NCI-H2227 (cell line): ENCODE results near the gene PNPLA3.

Experiments used
- DNase-seq: peaks from one replicate; lab custom pipeline; 2025; ENCODE audit not compliant: unreplicated experiment; lab: John Stamatoyannopoulos, UW

Gene PNPLA3

GRCh38 chr22:43956805-43957463 is 33.3 kb downstream of the PNPLA3 start:
- no peak for DNase-seq

DNA sequence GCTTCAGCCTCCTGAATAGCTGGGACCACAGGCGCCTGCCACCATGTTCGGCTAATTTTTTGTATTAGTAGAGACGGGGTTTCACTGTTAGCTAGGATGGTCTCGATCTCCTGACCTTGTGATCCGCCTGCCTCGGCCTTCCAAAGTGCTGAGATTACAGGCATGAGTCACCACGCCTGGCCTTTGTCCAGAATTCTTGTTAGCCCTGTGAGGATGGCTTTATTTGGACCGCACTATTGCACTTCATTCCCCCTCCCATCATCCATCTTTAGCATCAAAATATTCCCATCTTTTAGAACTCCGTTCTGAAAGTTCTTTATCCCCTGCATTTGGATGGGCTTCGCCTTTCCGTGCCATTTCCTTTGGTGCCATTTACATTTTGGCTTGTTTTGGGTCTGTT is 34.3 kb downstream of the PNPLA3 start:
- DNase-seq, result no peak

- DNase-seq, result no peak
Observed at GRCh38 chr22:43964314-43964857, 40.8 kb downstream of the PNPLA3 start.

DNA sequence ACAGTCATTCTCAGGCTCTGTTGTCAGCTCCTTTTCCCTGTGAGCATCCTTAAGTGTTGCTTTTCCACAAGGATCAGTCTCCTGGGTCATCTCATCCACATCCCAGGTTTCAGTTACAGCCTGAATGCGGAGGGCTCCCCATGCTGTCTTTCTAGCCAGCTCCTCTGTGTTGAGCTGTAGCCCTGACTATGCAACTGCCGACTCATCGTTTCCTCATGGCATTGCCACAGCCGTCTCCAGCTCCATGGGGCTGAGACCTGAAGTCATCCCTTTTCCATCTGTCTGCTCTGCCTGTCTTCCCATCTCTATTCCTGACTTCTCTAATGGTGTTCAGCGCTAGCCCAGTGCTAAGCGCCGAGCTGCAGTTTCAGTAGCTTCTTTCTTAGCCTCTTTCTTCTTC is 43.5 kb downstream of the PNPLA3 start:
- no peak for DNase-seq

DNA sequence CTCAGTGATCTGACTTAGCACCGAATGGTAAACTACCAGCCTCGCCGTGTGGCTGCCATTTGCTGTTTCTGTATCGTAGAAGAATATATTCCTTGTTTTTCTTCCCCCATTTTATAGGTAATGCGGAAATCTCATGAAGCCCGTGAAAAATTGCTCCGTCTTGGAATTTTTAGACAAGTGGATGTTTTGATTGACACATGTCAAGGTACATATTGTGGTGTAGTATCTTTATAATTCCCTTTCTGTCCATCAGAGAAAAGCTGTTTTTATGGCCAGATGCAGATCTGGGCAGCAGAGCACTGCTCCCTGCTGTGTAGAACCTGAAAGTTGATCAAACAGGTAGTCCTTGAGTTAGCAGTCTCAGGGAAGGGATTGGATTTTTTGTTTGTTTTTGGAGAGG is 45.0 kb downstream of the PNPLA3 start:
- DNase-seq, result no peak

- DNase-seq, result no peak
Observed at GRCh38 chr22:43969021-43969878, 45.6 kb downstream of the PNPLA3 start.

GRCh38 chr22:43969989-43970755 is 46.6 kb downstream of the PNPLA3 start:
- DNase-seq, result no peak

DNA sequence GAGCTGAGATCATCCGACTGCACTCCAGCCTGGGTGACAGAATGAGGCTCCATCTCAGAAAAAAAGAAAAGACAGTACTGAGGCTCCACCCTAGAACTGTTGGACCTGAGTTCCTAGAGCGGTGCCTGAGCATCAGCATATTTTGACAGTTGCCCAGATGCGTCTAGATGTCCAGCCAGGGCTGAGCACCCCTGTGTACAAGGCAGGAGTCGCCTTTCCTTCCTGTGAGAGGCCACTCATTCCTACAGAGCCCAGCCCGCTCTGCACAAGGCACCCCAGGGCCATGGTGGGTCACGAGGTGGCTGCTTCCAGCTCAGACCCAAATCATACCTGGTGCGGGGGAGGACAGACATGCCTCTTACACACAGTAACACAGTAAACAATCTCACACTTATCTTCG is 47.5 kb downstream of the PNPLA3 start:
- no peak for DNase-seq

DNA sequence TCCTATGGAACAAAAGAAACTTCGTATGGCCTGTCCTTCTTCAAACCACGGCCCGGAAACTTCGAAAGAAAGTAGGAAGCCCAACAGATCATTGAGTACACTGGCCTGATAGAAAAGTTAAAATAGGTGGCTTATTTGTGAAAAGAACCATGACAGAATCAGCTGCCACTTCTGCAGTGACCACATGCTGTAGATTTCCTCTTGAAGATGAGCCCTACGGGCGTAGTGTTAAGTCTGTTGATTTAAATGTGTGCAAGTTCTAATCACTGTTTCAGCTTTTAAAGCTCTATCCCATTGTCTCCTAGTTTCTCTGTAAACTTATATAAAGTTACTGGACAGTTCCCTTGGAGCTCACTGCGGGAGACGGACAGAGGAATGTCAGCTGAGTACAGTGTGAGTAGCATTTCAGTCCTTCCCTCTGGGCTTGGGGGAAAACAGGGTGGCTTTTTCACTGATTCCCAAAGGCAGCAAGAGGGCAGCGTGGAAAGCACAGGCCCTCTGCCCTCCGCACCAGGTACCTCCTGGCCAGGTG is 49.4 kb downstream of the PNPLA3 start:
- no peak for DNase-seq

DNA sequence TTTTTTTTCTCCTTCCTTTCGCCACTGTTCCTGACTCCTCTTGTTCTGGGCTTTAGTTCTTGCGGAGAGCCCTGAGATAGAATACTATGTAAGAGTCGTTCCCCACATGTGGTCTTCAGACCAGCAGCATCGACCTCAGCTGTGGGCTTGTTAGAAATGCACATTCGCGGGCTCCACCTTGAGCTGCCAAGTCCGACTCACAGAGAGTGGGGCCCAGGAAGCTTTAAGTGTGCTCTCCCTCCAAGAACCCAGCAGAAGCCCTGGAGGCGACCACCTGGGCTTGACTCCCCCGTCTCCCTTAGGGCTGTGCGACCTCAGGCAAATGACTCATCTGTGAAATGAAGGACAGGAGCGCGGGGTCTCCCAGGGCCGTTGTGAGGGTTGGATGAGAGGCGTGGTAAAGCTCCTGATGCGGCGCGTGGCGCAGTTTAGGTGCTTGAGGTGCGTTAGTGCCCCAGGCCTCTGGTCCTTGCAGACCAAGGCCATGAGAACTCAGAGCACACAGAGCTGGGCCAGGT is 50.5 kb downstream of the PNPLA3 start:
- no peak for DNase-seq

DNA sequence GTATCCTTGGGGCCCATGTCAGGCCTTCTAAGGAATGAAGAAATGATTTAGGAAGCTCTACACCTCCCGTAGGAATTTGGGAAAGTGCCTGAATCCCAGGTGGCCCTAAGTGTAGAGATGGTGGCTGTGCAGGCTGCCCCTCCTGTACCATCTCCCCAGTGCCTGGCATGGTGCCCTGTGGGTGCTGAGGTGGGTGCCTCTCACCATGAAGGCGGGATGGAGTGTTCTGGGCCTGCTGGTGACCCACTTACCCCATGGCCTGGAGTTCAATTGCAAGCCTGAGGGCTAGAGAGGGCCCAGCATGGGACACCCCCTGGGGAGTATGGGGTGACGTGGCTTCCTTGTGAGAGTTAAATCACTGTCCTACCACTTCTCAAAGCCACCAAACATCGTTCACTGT is 51.4 kb downstream of the PNPLA3 start:
- DNase-seq, result no peak

GRCh38 chr22:43976861-43977795 is 53.5 kb downstream of the PNPLA3 start:
- no peak for DNase-seq

DNA sequence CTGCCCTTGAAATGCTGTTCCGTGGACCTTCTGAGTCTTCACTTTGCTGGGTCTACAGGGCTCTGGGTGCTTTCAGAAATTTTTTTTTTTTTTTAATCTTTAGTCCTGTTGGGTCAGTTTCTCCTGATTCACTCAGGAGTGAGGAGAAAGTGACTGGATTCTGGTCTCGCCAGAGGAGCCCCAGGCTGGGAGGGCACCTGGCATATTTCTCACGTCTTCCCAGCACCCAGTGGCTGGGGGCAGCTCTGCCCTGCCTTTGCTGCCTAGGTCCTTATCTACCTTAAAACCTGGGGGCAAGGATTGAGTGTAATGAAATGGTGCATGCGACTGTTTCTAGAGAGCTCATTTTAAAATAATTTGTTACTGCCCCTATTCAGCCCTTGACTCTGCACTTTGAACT is 55.0 kb downstream of the PNPLA3 start:
- DNase-seq, result no peak

DNA sequence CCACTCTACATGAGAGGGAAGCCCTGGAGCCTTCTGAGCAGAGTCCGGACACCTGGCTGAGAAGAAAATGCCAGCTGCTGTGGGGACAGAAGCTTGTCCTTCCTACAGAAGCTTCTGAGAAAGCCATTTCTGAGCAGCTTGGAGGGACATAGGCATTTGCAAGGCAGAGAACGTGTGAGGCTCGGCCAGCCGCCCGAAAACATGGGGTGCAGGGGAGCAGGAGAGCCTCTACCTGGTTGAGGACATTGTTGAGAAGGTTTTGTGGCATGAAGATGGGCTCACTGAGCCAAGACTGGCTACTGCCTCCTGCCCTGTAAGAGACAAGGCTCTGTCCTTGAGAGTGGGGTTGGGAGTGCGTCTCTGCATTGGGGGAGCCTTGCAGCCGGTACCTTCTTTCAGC is 57.0 kb downstream of the PNPLA3 start:
- DNase-seq, result no peak

DNA sequence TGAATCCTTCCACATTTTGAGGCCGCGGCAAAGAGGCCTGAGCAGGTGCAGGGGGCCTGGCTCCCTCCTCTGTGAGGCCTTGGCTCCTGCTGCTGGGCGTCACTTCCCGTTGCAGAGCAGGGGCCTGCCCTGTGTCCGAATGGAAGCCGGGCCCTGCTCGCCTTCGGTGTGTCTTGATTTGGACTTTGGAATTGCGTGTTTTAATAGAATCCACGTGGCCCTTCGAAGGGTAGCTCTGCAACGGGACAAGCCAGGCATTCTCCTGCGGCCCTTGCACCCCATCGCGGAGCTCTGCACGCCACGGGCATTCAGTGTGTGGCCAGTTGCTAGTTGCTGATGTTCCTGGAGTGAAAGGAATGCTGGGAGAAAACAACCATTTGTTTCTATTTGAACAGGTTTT is 57.4 kb downstream of the PNPLA3 start:
- DNase-seq, result no peak

- no peak for DNase-seq
Observed at GRCh38 chr22:43983808-43984207, 60.2 kb downstream of the PNPLA3 start.

- no peak for DNase-seq
Observed at GRCh38 chr22:43985532-43985931, 61.9 kb downstream of the PNPLA3 start.

DNA sequence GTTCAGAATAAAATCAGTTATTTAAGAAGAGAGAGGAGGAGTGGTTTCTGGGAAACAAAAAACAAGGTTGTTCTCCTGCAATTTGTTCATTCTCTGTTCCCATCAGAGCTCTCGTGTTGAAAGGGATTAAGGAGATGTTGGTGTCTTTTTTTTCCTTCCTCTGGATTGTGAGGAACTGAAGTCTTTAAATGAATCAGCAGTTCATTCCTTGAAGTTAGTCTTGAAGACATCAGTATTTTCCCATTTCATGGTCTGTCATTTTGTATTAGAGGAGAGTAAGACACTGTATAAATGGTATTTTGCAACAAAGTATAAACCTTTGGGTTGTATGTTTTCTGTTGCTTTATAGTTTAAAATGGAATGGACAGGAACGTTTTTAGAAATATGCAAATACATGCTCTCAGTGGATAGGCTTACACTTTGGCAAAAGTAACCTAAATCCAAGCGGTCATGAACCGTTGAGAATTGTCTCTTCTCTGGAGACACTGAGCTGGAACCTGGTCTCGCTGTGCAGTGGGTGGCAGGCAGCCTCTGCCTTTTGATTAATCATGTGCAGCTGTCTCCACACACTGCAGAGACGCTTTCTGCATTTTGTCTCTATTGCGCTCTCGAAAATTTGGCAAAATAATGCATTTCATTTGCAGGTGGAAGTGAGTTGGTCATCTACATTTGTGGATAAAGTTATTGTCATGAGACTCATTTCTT is 64.7 kb downstream of the PNPLA3 start:
- DNase-seq, result no peak

- no peak for DNase-seq
Observed at GRCh38 chr22:43988960-43989359, 65.4 kb downstream of the PNPLA3 start.
